Measurements from ENCODE around the gene ELMO1.
A peak's percentile ranks its signal among the peaks of the same experiment; 100 is the strongest.

The ELMO1 gene

DNA sequence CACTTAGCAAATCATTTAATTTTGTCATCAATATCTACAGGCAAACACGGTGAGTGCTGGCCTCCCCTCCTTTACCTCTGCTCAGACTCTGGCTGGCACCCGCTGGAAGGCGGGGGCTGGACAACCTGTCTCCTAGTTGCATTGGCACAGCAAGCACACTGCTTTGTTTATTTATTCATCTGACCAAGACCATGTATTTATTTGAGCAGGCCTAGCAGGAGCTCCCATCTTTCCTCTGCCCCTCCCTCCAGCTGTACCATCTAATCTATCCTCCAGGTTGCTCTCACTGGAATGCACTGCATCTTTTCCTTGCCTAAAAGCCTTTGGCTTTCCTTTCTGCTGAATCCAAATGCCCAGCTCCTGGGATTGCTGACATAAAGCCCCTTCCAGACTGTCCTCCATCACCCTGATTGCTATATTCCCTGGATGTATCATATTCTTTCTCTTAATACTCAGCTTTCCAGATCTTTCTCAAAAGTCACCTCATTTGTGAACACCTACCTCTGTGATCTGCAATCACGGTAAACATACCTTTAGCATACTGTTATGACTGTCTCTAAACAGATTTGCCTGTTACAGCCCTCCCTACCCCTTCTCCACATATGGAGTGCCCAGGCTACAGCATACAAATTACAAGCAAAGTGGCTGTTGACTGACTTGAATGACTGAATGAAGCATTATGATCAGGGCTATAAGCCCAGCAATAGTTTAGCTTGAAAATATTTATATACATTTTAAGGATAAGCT, 9.6 kb downstream of the ELMO1 start:
- peak; percentile 13 for DNase-seq (ENCODE audit: extremely low spot score)
- ChIA-PET CTCF (interaction anchor here (1.0 kb wide), 1 partner anchor 11 kb away, joined by 3 read pairs; no protein-coding TSS in a partner anchor), POLR2A (no interaction called here)
- no peak for TF ChIP-seq CTBP1 (IDR thresholded peaks at IDR 0.05; ENCODE audit: borderline replicate concordance)
- TF ChIP-seq ARNT (IDR thresholded peaks at IDR 0.05): no peak
- TF ChIP-seq TARDBP (IDR thresholded peaks at IDR 0.05): no peak
- no peak for TF ChIP-seq NFRKB (IDR thresholded peaks at IDR 0.05)
- TF ChIP-seq SUZ12 (IDR thresholded peaks at IDR 0.05): no peak
- no peak for TF ChIP-seq L3MBTL2 (conservative IDR thresholded peaks at IDR 0.05)
- no peak for TF ChIP-seq ZNF384 (IDR thresholded peaks at IDR 0.05)
- no peak for TF ChIP-seq SP1 (IDR thresholded peaks at IDR 0.05)
- TF ChIP-seq, protein P1, sequence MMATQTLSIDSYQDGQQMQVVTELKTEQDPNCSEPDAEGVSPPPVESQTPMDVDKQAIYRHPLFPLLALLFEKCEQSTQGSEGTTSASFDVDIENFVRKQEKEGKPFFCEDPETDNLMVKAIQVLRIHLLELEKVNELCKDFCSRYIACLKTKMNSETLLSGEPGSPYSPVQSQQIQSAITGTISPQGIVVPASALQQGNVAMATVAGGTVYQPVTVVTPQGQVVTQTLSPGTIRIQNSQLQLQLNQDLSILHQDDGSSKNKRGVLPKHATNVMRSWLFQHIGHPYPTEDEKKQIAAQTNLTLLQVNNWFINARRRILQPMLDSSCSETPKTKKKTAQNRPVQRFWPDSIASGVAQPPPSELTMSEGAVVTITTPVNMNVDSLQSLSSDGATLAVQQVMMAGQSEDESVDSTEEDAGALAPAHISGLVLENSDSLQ (IDR thresholded peaks at IDR 0.05): no peak
- no peak for TF ChIP-seq FOXK2 (IDR thresholded peaks at IDR 0.05)
- no peak for TF ChIP-seq LEF1 (IDR thresholded peaks at IDR 0.05; ENCODE audit: borderline replicate concordance)
- TF ChIP-seq HDGF (IDR thresholded peaks at IDR 0.05; ENCODE audit: borderline replicate concordance): no peak
- no peak for TF ChIP-seq ELF4 (IDR thresholded peaks at IDR 0.05)
- no peak for TF ChIP-seq FOXA1 (IDR thresholded peaks at IDR 0.05)
- no peak for TF ChIP-seq BHLHE40 (IDR thresholded peaks at IDR 0.05; ENCODE audit: borderline replicate concordance)
- TF ChIP-seq FOXM1 (IDR thresholded peaks at IDR 0.05; ENCODE audit: borderline replicate concordance): no peak

DNA sequence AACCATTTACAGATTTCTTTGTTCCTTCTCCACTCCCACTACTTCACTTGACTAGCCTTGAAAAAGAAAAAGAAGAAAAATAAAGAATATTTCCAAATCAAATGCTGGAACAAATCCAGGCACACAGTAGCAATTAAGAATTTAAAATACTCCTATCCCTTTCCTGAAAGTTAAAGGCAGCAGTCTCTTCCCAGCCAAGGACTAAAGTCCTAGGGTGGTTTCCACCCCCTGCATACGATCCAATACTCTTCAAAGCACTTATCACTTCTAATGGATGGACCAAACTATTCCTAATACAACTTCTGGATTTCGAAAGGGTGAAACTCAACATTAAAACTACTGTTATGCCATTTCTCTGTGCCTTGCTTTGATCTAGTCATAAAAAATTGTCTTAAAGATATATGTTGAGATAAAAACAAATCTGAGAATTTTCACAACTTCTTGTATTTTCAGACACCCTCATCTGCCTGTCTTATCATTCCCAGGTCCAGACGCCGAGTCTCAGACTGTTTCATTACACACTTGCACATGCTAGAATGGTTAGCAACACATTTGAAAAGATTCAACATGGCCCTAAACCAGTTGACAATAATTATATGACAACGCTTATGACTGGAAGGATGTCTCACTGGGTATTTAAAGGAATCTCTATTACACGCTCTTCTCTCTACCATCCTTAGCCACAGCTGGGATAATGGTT, 13.4 kb downstream of the ELMO1 start:
- no peak for TF ChIP-seq FOXM1 (IDR thresholded peaks at IDR 0.05; ENCODE audit: borderline replicate concordance)
- TF ChIP-seq ZNF384 (IDR thresholded peaks at IDR 0.05): no peak
- no peak for TF ChIP-seq SP1 (IDR thresholded peaks at IDR 0.05)
- TF ChIP-seq TARDBP (IDR thresholded peaks at IDR 0.05): no peak
- ChIA-PET CTCF (no interaction called here), POLR2A (no interaction called here)
- DNase-seq (ENCODE audit: extremely low spot score): no peak

DNA sequence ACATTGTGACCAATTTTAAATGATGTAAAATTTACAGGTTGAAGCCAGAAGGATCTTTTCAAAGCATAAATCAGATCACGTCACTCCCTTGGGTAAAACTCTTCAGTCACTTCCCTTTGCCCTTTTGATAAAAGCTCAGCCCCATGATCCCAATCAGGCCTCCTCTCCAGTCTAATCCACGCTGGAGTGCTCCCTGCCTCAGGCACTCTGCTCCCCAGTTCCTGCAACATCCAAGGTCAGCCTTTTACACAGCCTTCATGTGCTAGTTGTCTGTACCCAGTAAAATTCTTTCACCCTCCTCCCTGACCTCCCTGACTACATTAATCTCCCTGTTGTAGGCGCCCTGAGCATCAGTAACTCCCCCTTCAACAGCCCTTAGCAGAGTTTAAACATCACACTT, 14.1 kb downstream of the ELMO1 start:
- no peak for TF ChIP-seq ZNF384 (IDR thresholded peaks at IDR 0.05)
- TF ChIP-seq ELF4 (IDR thresholded peaks at IDR 0.05): no peak
- TF ChIP-seq, protein P1 (IDR thresholded peaks at IDR 0.05): no peak
- TF ChIP-seq LEF1 (IDR thresholded peaks at IDR 0.05; ENCODE audit: borderline replicate concordance): no peak
- TF ChIP-seq SUZ12 (IDR thresholded peaks at IDR 0.05): no peak
- no peak for TF ChIP-seq FOXA1 (IDR thresholded peaks at IDR 0.05)
- TF ChIP-seq SP1 (IDR thresholded peaks at IDR 0.05): no peak
- no peak for TF ChIP-seq NFRKB (IDR thresholded peaks at IDR 0.05)
- TF ChIP-seq L3MBTL2 (conservative IDR thresholded peaks at IDR 0.05): no peak
- TF ChIP-seq BHLHE40 (IDR thresholded peaks at IDR 0.05; ENCODE audit: borderline replicate concordance): no peak
- no peak for DNase-seq (ENCODE audit: extremely low spot score)
- ChIA-PET CTCF (no interaction called here), POLR2A (no interaction called here)

DNA sequence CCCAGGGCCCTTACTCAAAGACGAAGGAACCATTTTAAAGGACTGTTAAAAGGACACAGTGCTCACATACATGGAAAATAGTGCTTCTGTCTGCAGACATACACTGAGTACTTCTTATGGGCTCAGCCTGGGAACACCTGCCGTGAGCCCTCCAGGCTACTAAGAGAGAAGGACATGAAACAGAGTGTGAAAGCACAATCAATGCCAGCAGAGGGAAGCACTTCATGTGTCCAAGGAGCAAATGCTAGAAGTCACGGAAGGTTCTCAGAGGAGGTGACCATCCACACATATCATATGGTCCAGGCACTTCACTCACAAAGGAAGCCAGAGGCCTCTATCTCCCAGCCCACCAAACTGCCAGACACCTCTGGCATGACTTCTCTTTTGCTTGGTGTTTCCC, 15.5 kb downstream of the ELMO1 start:
- ChIA-PET CTCF (no interaction called here), POLR2A (no interaction called here)
- TF ChIP-seq HDGF (IDR thresholded peaks at IDR 0.05; ENCODE audit: borderline replicate concordance) (no peak), SUZ12 (IDR thresholded peaks at IDR 0.05) (no peak), FOXK2 (IDR thresholded peaks at IDR 0.05) (no peak), LEF1 (IDR thresholded peaks at IDR 0.05; ENCODE audit: borderline replicate concordance) (no peak), FOXM1 (IDR thresholded peaks at IDR 0.05; ENCODE audit: borderline replicate concordance) (no peak), SP1 (IDR thresholded peaks at IDR 0.05) (no peak), TARDBP (IDR thresholded peaks at IDR 0.05) (no peak), NFRKB (IDR thresholded peaks at IDR 0.05) (no peak), ARNT (IDR thresholded peaks at IDR 0.05) (no peak), FOXA1 (IDR thresholded peaks at IDR 0.05) (no peak), L3MBTL2 (conservative IDR thresholded peaks at IDR 0.05) (no peak), ELF4 (IDR thresholded peaks at IDR 0.05) (no peak)
- TF ChIP-seq, protein P1 (IDR thresholded peaks at IDR 0.05): no peak
- peak; percentile 24 for DNase-seq (ENCODE audit: extremely low spot score)

DNA sequence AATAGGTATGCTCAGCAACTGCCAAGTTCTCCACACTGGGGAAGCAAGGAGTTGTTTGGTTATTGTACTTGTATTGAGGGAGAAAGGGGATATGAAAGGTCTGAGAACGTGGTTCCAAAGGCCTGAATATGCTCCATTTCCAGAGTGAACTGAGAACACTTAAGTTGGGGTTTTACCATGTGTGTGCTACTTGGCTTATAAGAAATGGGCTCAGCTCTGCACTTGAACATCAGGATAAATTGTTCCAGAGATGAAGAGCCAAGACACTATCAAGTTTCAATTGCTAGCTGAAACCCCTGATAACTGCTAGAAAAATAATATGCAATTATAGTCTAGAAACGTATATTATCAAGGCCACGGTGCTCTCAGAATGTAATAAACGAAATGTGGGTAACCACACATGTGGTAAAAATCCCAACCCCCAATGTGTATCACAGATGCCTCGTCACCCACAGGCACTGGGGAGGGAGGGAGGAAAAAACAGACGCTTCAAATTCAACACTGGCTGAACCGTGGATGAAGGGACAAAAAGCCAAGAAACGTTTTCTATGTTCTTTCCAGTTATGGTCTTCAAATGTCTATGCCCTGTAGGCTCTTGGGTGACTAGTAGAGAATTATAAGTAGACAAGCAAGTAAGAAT, 16.3 kb downstream of the ELMO1 start:
- TF ChIP-seq NFRKB (IDR thresholded peaks at IDR 0.05) (no peak), BHLHE40 (IDR thresholded peaks at IDR 0.05; ENCODE audit: borderline replicate concordance) (no peak), FOXK2 (IDR thresholded peaks at IDR 0.05) (no peak), L3MBTL2 (conservative IDR thresholded peaks at IDR 0.05) (no peak), ELF4 (IDR thresholded peaks at IDR 0.05) (no peak), FOXM1 (IDR thresholded peaks at IDR 0.05; ENCODE audit: borderline replicate concordance) (no peak), CTBP1 (IDR thresholded peaks at IDR 0.05; ENCODE audit: borderline replicate concordance) (no peak), SUZ12 (IDR thresholded peaks at IDR 0.05) (no peak), ZNF384 (IDR thresholded peaks at IDR 0.05) (no peak), LEF1 (IDR thresholded peaks at IDR 0.05; ENCODE audit: borderline replicate concordance) (no peak), ARNT (IDR thresholded peaks at IDR 0.05) (no peak), SP1 (IDR thresholded peaks at IDR 0.05) (no peak), HDGF (IDR thresholded peaks at IDR 0.05; ENCODE audit: borderline replicate concordance) (no peak), TARDBP (IDR thresholded peaks at IDR 0.05) (no peak), FOXA1 (IDR thresholded peaks at IDR 0.05) (no peak)
- TF ChIP-seq, protein P1 (IDR thresholded peaks at IDR 0.05): no peak
- ChIA-PET CTCF (no interaction called here), POLR2A (no interaction called here)
- no peak for DNase-seq (ENCODE audit: extremely low spot score)
